DMS53 treated with DMSO at 0.1 percent for 48 hours (cell line): ENCODE results near the gene NRF1.

Experiments
- DNase-seq: peaks from one replicate; lab custom pipeline; 2025; ENCODE audit not compliant: unreplicated experiment; lab: John Stamatoyannopoulos, UW

Gene NRF1

GRCh38 chr7:129677796-129678195 is 66.3 kb downstream of the NRF1 start:
- no peak for DNase-seq

- no peak for DNase-seq
These were observed 67.1 kb downstream of the NRF1 start for GRCh38 chr7:129678606-129679005.

GRCh38 chr7:129680400-129680799 is 68.9 kb downstream of the NRF1 start:
- no peak for DNase-seq

GRCh38 chr7:129684777-129685176 is 73.3 kb downstream of the NRF1 start:
- DNase-seq, result peak; percentile 12

GRCh38 chr7:129686063-129686462 is 74.5 kb downstream of the NRF1 start:
- DNase-seq, result no peak

- no peak for DNase-seq
These were observed 77.1 kb downstream of the NRF1 start for GRCh38 chr7:129688503-129689222.

- peak; percentile 30 for DNase-seq
These were observed 78.6 kb downstream of the NRF1 start for GRCh38 chr7:129689995-129690581.

- no peak for DNase-seq
These were observed 79.2 kb downstream of the NRF1 start for GRCh38 chr7:129690701-129691100.

- DNase-seq, result peak; percentile 32
These were observed 87.2 kb downstream of the NRF1 start for GRCh38 chr7:129698516-129699418.

GRCh38 chr7:129702316-129702715 is 90.8 kb downstream of the NRF1 start:
- no peak for DNase-seq

GRCh38 chr7:129702761-129703338 is 91.3 kb downstream of the NRF1 start:
- no peak for DNase-seq

- no peak for DNase-seq
These were observed 92.2 kb downstream of the NRF1 start for GRCh38 chr7:129703751-129704150.

GRCh38 chr7:129707910-129708499 is 96.5 kb downstream of the NRF1 start:
- DNase-seq, result no peak

GRCh38 chr7:129713544-129713943 is 102.0 kb downstream of the NRF1 start:
- no peak for DNase-seq

- no peak for DNase-seq
These were observed 103.1 kb downstream of the NRF1 start for GRCh38 chr7:129714514-129715063.

GRCh38 chr7:129719980-129720732 is 108.6 kb downstream of the NRF1 start:
- peak; percentile 63 for DNase-seq

GRCh38 chr7:129721068-129721467 is 109.5 kb downstream of the NRF1 start:
- DNase-seq, result no peak

- DNase-seq, result no peak
These were observed 112.2 kb downstream of the NRF1 start for GRCh38 chr7:129723679-129724078.

- DNase-seq, result no peak
These were observed 113.3 kb downstream of the NRF1 start for GRCh38 chr7:129724796-129725195.

GRCh38 chr7:129728875-129729467 is 117.5 kb downstream of the NRF1 start:
- no peak for DNase-seq
